Tongue (tissue), 3 donors: Measurements from ENCODE around the gene TRIM49D1. TPM values are rescaled to one million over a fixed set of nuclear protein-coding genes. Genes with fewer than 3 reads are reported as not detected.
A peak's percentile ranks its signal among the peaks of the same experiment; 100 is the strongest.
"Not testable (repeated sequence)": the region's sequence is repeated elsewhere in the genome, so short reads cannot be mapped to it uniquely, and the experiment has no call there.

Source experiments
- DNase-seq: peaks from one replicate; pipeline ENCODE4 v3.0.0-alpha.2; 2015
- small RNA-seq: library from RNA; depleted of rRNA; stranded (forward); fragments of <200 nt; gene quantifications from one replicate; pipeline ENCODE3, GENCODE V24; 2014; ENCODE audit warnings: low replicate concordance
- total RNA-seq: library from RNA; depleted of rRNA; stranded (reverse); fragments of >200 nt; gene quantifications from one replicate; pipeline ENCODE4 v1.2.3, GENCODE V29; 2014

TRIM49D1 gene
- total RNA-seq: not detected

GRCh38 chr11:89922195-89922660 is at the start of gene TRIM49D1:
TSS of gene TRIM49D1 (minus strand) at chr11:89922245. CDS start at chr11:89917710, 4,535 bp downstream.
- no peak for DNase-seq

DNA sequence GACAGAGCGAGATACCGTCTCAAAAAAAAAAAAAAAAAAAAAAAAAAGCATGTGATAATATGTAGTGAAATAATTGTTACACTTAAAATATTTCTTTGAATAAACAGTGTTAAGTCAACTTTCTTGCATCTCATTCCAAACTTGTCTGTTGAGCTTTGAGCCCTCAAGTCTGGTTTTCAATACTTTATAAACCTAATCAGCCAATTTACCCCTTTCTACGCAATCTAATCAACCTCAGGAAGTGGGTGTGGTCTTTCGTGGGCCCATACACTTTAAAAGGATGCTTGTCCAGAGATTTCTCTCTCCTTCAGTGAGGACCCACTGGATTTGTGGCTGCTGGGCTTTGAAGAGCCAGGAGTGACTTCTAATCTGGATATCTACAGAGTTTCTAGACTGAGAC is 43.7 kb upstream of the TRIM49D1 start, which contains the start of gene TRIM64:
TSS of gene TRIM64 (plus strand) at position 301 of the 400 bp plus-strand sequence. CDS start 2,467 bp downstream, outside the sequence.
- not testable (repeated sequence) for DNase-seq

DNA sequence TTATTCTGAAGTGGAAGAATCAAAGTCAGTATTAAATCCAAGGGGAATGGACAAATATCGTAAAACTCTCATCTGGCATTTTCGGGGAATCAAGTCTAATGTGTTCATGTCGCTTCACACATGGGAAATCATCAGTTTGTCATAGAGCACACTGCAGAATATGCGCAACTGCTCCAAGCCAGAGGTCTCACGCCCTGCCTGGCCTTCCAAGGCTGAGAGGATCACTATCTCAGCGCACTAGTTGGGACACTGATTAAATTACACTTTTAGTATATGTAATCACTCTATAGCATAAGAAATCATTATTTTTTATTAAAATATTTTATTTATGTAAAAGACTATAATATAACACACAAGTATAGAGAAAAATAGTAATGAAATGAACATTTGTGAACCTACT is 38.8 kb upstream of the TRIM49D1 start:
- not testable (repeated sequence) for DNase-seq

DNA sequence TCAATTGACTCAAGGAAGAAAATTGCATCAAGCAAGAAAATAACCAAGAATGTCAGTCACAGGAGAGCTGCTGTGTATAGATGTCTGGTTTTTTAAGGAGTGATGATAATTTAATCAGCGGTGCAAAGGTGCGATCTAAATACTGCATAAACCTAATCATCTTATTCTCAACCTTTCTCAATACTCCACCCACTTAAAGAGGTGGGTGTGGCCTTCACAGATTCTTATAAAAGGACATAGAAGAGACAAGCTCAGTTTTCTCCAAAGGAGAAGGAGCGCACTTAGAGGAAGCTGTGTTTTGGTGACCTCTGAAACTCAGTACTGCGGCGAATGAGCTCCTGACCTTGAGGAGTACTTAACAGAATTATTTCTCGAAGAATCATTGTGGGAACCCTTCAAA is 1.7 kb upstream of the TRIM49D1 start, which contains the start of gene TRIM49D2:
TSS of gene TRIM49D2 (plus strand) at position 301 of the 400 bp plus-strand sequence. CDS start 2,698 bp downstream, outside the sequence.
- DNase-seq: not testable (repeated sequence)

DNA sequence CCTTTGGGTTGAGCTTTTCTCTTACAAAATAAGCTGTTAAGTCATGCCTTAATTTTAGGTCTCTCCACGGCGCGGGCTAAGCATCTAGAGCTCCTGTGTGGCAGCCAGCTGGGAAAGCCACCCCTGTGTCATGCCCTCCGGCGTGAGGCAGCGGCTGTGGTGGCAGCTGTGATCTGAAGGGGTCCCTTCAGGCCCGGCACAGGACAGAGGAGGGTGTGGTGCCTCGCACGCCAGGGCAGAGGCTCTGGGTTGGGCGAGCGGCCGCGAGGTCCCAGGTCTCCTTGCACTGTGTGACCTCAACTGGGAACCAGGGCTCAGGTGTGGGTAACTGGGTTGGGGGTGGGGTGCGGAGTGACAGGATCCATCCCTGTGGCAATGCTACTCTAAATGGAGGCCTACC is 21.2 kb downstream of the TRIM49D1 start:
- not testable (repeated sequence) for DNase-seq

DNA sequence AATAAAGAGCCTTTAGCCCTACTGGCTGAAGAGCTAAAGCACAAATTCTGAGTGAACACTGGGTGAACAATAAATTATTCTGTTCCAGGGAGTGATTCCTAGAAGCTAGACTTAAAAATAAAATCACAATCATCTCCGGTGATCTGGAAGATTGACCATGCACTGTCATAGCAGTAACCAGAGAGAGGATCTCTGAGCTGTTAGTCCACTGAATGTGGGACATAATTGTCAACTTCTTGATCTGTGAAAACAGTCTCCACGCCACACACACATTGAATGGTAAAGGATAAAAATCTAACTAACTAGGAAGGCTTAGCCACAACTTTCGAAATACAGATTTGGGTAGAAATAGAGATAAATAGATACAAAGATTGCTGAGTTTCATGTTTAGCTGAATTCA is 28.8 kb downstream of the TRIM49D1 start:
- DNase-seq: not testable (repeated sequence)

DNA sequence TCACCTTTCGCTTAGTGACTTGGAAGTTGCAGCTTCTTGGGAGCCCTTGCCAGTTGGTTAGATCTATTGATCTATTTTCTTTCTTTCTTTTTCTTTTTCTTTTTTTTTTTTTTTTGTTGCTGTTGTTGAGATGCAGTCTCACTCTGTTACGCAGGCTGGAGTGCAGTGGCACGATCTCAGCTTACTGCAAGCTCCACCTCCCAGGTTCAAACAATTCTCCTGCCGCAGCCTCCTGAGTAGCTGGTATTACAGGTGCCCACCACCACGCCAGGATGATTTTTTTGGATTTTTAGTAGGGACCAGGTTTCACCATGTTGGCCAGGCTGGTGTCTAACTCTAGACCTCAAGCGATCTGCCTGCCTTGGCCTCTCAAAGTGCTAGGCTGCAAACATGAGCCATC is 44.5 kb downstream of the TRIM49D1 start:
- not testable (repeated sequence) for DNase-seq

GRCh38 chr11:89872588-89872987 is 49.5 kb downstream of the TRIM49D1 start:
- not testable (repeated sequence) for DNase-seq

DNA sequence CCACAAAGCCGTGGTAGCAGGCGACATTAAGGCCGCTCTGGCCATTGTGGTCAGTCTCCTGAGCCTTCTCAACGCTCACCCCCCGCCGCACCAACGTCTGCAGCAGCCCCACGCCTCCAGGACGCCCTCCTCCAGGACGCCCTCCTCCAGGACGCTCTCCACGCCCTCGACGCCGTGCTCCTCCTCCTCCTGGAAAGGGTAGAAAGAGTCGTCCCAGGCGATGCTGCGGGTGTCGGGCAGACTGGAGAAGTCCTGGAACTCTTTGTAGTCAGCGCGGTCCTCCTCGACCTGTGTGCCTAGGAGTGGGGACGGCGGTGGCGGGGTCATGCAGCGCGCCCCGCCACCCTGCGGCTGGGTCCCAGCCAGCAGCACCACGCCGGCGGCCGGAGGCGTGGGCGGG is 56.8 kb downstream of the TRIM49D1 start:
- DNase-seq: not testable (repeated sequence)

DNA sequence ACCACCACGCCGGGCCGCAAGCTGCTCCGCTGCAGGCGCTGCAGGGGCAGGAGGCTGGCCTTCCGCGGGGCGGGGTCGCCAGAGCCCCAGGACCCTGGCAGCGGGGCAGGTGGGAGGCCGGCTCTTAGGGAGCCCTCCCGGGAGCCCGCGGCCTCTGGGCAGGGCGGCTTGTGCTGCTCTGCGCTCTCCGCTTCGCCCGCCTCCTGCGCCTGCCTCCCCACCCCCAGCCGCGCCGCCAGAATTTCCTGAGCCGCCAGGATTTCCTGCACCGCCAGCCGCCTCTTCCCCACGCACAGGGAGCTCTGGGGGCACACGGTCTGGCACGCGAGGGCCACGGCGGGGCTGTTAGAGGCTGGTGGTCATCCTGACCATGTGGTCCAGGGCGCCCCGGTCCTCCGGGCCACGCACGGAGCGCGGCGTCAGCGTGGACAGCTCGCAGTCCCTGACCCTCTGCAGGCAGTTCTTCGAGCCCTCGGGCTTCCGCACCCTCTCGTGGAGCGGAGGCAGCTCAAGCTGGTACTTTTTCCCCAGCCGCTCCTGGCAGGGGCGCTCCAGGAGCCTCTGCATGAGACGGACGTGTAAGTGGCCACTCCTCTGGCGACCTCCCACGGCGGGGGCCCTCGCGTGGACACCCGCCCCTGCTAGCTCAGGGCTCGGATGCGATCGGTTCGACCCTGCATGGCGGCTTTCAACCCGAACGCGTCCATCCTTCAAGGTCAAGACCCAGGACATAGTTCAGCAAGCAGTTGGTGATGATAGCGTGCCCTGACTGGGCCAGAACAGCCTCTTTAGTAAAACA is 57.9 kb downstream of the TRIM49D1 start:
- DNase-seq: peak; percentile 6

Small RNA genes within 50 kb of the gene (small RNA-seq; reads per million reads assigned to genes)
- not detected for gene AP004607.1

Other genes with a start within 250 kb of the TRIM49D1 start
- not detected for gene TRIM77, start 211.9 kb downstream of the TRIM49D1 start, total RNA-seq
- not detected for gene TRIM49, start 113.7 kb downstream of the TRIM49D1 start, total RNA-seq
- not detected for gene TRIM64B, start 43.8 kb downstream of the TRIM49D1 start, total RNA-seq
- gene TRIM49D2, start 1.8 kb upstream of the TRIM49D1 start, total RNA-seq: not detected
- gene TRIM64, start 43.8 kb upstream of the TRIM49D1 start, total RNA-seq: not detected
- gene TRIM49C, start 108.9 kb upstream of the TRIM49D1 start, total RNA-seq: not detected
- not detected for gene UBTFL1, start 163.7 kb upstream of the TRIM49D1 start, total RNA-seq
- 8.5 TPM for gene NAALAD2, start 212.4 kb upstream of the TRIM49D1 start, total RNA-seq